ENCODE results near the gene ART3.
A peak's percentile ranks its signal among the peaks of the same experiment; 100 is the strongest.
"Not testable (repeated sequence)": the region's sequence is repeated elsewhere in the genome, so short reads cannot be mapped to it uniquely, and the experiment has no call there.

ART3 gene, protein sequence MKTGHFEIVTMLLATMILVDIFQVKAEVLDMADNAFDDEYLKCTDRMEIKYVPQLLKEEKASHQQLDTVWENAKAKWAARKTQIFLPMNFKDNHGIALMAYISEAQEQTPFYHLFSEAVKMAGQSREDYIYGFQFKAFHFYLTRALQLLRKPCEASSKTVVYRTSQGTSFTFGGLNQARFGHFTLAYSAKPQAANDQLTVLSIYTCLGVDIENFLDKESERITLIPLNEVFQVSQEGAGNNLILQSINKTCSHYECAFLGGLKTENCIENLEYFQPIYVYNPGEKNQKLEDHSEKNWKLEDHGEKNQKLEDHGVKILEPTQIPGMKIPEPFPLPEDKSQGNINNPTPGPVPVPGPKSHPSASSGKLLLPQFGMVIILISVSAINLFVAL

GRCh38 chr4:76074468-76074867 lies at the start of gene ART3:
Gene ART3 (plus strand): TSS chr4:76074709. CDS start chr4:76075890, 1,181 bp downstream.
- no peak for DNase-seq

DNA sequence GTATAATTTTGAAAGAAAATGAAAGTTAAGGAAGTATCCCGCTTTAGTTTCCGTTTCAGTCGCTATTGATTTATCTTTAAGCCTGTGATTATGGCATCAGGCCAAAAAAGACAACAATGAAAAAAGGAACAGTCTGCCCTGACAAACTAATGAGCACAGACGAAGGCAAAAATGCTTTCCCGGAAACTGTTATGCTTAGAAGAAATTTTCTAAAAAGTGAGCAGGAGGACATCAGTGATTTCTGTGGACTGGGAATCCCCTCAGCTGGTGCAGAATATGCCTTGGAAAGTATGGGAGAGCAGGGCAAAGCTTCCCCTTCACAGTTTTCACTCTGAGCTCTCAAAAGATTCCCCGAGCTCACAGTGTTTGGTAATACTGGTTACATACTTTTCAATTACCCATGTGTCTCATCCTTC lies 46.2 kb upstream of the ART3 start:
- DNase-seq, result no peak

DNA sequence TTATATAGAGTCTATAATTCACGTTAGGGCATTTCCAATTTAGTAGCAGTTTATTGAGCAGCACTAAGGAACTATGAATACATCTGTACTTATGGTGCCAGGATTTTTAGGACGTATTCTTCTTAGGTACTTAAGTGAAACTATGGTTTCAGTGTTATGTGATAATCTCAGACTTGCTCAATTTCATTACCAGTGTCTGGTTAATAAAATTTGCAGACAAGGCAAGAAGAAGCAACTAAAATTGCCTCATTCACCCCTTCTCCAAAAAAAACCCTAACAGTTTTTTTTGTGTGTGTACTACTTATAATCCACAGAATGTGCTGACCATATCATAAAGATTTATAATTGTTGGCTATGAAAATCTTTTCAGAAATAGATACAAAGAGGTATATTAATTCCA lies 45.2 kb upstream of the ART3 start:
- DNase-seq, result no peak

- no peak for DNase-seq
Observed at GRCh38 chr4:76035141-76035540, 39.4 kb upstream of the ART3 start.

GRCh38 chr4:76035799-76036380 lies 38.6 kb upstream of the ART3 start, which contains the start of gene CXCL11:
Gene CXCL11 (minus strand): TSS chr4:76036070. CDS start chr4:76035987, 83 bp downstream.
- DNase-seq, result no peak

DNA sequence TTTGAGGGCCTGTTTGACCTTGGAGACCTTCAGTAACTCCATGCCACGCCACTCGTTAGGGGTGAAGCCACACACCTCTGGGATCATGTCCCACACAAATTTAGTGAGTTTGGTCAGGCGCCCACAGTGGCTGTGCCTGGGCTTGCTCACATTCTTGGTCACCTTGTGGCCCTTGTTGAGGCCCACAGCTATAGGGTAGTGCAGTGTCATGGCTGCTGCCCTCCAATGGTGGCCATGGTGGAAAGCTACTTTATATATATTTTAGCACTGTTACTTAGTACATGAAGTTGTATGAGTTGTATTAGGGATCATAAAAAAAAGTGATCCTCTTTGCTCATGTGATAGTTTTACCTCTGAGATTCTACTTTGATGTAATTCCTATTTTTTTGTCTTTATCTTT lies 37.7 kb upstream of the ART3 start:
- no peak for DNase-seq

DNA sequence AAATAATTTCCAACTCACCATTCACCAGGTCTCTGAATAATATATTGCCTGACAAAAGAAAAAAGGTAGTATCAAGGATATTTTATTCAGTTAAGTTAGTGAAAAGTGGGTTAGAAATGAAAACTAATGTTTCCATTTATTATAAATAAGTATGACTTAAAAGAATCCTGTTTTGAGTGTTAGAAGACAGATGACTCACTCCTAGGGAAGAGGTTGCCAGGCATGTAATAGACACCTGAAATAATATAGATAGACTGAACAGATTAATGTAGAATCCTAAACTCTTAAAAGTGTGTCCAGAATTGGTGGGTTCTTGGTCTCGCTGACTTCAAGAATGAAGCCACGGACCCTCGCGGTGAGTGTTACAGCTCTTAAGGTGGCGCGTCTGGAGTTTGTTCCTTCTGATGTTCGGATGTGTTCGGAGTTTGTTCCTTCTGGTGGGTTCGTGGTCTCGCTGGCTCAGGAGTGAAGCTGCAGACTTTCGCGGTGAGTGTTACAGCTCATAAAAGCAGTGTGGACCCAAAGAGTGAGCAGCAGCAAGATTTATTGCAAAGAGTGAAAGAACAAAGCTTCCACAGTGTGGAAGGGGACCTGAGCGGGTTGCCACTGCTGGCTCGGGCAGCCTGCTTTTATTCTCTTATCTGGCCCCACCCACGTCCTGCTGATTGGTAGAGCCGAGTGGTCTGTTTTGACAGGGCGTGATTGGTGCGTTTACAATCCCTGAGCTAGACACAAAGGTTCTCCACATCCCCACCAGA lies 32.1 kb upstream of the ART3 start:
- DNase-seq, result peak in 1 of 2 experiments; percentile 31

DNA sequence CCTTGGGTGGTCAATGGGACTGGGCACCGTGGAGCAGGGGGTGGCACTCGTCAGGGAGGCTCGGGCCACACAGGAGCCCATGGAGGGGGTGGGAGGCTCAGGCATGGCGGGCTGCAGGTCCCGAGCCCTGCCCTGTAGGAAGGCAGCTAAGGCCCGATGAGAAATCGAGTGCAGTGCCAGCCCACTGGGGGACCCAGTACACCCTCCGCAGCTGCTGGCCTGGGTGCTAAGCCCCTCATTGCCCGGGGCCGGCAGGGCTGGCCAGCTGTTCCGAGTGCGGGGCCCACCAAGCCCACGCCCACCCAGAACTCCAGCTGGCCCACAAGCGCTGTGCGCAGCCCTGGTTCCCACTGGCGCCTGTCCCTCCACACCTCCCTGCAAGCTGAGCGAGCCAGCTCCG lies 31.2 kb upstream of the ART3 start:
- DNase-seq, result not testable (repeated sequence)

- DNase-seq, result not testable (repeated sequence)
Observed at GRCh38 chr4:76044686-76045085, 29.8 kb upstream of the ART3 start.

- DNase-seq, result not testable (repeated sequence)
Observed at GRCh38 chr4:76049860-76050416, 24.6 kb upstream of the ART3 start.

DNA sequence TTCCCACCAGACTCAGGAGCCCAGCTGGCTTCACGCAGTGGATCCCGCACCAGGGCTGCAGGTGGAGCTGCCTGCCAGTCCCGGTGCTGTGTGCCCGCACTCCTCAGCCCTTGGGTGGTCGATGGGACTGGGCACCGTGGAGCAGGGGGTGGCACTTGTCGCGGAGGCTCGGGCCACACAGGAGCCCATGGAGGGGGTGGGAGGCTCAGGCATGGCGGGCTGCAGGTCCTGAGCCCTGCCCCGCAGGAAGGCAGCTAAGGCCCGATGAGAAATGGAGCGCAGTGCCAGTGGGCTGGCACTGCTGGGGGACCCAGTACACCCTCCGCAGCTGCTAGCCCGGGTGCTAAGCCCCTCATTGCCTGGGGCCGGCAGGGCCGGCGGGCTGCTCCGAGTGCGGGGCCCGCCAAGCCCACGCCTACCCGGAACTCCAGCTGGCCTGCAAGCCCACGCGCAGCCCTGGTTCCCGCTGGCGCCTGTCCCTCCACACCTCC lies 23.9 kb upstream of the ART3 start:
- DNase-seq, result not testable (repeated sequence)

DNA sequence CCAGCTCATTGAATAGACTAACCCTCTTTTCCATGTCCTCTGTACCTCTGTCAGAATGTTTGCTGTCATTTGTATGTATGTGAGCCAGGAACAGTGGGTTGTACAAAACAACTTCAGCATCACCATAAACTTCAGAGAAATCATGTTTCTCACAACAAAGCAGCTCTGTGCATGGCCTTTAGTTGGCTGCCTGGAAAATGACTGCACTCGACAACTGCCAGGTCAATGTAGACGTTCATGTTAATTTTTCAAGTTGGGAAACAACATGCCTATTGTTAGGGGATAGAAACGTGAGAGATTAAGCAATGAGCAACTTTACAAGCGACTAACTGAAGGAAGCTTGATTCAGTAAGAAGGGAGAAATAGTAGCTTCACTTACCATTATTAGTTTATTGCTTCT lies 20.8 kb upstream of the ART3 start:
- no peak for DNase-seq

- peak; percentile 33 to 36 for DNase-seq
Observed at GRCh38 chr4:76055016-76055415, 19.5 kb upstream of the ART3 start.

DNA sequence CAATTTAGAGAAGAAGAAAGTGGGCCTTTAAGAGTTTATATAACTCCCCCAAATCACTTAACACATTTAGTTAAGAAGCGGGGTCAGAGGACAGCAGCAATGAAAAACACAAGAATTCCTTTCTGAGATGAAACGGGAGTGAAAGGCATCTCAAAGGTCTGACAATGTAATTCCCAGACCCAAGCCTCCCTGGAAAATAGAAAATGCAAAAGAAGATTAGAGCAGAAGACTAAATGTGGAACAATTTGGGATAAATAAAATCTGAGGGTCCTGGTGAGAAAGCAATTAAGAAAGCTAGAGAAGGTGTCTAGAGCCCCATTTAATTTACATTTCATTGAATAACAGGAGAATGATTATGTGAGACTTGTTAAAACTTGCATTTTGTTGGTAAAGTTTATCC lies 19.1 kb upstream of the ART3 start:
- no peak for DNase-seq

GRCh38 chr4:76058302-76058701 lies 16.2 kb upstream of the ART3 start:
- no peak for DNase-seq

- DNase-seq, result no peak
Observed at GRCh38 chr4:76058888-76059426, 15.6 kb upstream of the ART3 start.

GRCh38 chr4:76059750-76060149 lies 14.8 kb upstream of the ART3 start:
- DNase-seq, result no peak

- no peak for DNase-seq
Observed at GRCh38 chr4:76060506-76060905, 14.0 kb upstream of the ART3 start.

GRCh38 chr4:76061421-76061820 lies 13.1 kb upstream of the ART3 start:
- no peak for DNase-seq

DNA sequence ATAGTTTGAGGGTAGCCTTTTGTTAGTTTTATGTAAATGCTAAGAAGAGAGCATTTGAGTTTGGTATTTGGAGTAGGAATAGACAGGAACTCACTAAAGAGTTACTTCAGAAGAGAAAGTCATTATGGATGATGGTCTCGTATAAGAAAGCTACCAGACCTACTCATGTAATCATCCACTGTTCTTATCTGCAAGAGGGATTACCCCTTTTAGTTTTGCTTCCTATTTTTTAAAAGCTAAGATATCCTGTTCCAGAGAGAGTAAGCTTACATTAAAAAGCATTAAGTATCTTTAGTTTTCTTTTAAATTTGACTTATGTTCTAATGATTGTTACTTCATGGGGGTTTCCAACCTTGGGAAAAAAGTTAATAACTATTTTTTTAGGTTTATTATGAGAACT lies 12.5 kb upstream of the ART3 start:
- no peak for DNase-seq

- no peak for DNase-seq
Observed at GRCh38 chr4:76066546-76066945, 8.0 kb upstream of the ART3 start.

DNA sequence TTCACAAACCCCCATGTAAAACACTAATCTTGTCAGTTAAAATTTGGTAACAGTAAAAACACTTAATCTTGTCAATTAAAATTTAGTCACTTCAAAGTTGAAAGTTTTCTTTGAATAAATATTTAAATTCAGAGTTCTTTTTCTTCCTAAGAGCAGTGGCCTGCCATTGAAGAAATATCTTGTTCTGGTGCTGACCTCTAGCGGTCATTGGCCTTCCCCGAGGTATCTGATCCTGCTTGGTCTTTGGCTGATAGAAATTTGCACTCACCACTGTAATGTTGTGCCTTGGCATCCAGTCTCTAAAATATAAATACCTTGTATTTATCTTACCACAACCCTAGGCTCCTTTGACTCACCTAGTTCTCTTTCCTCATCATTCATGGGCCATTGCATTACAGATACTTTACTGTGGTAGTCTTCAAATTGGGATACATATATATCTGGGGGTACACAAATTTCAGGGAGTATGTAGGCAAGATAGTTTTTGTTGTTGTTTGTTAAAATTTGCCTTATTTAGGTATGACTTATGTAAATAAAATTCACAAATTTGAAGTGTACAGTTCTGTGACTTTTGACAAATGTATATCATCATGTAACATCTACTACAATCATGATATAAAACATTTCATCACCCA lies 6.7 kb upstream of the ART3 start:
- DNase-seq, result peak; percentile 77 to 79
